OCI-LY3 (cell line): ENCODE data around the gene MAGI2.

Experiments used
- CTCF ChIP-seq: fragments of 200-600, 300-600 bp; sonication (generic); IDR thresholded peaks from 2 replicates; pipeline ENCODE4 v1.5.1; 2014; ENCODE audit warnings: antibody characterized with exemption, low read length, low read depth
- EZH2phosphoT487 ChIP-seq: fragments of 200-600 bp; shearing (Covaris generic); IDR thresholded peaks from 2 replicates; pipeline ENCODE4 v1.6.1; 2018; ENCODE audit warnings: antibody characterized with exemption, mixed run types, low read depth

GRCh38 chr7:78019447-78020135, 1433.9 kb downstream of the MAGI2 start:
- TF ChIP-seq CTCF, result no peak
- TF ChIP-seq EZH2phosphoT487, result no peak
